ENCODE data around the gene INO80. TPM values are rescaled to one million over a fixed set of nuclear protein-coding genes. Genes with fewer than 3 reads are reported as not detected.

Gene INO80
- total RNA-seq, 1 experiment from 2014 or later = 27.3 TPM

GRCh38 chr15:41018534-41018933, 97.5 kb downstream of the INO80 start:
- Histone ChIP-seq H3K27me3 (replicated peaks; ENCODE audit: insufficient read depth, low read depth, low read length, poor library complexity) (no peaks in the 10 kb centered on the region), H3K4me1 (ENCODE audit: insufficient read depth, low read length, poor library complexity, severe bottlenecking) (peaks cover 50% of the 10 kb centered on the region), H3K9me3 (ENCODE audit: low read depth, low read length, poor library complexity, severe bottlenecking) (no peaks in the 10 kb centered on the region), H3K36me3 (ENCODE audit: insufficient read depth, low read length, poor library complexity, severe bottlenecking) (peaks cover 30% of the 10 kb centered on the region), H3K4me3 (ENCODE audit: low read depth, low read length, poor library complexity, severe bottlenecking) (no peak overlapping the region), H3K27ac (ENCODE audit: low read depth, low read length, poor library complexity, severe bottlenecking) (no peak overlapping the region)
- ChIA-PET POLR2A (ENCODE audit: low non-redundant PET) (no interaction called here), CTCF (interaction anchor here (1.8 kb wide), 1 partner anchor 114 kb away, joined by 13 read pairs; no protein-coding TSS in a partner anchor)
- intact Hi-C loops (cut with micrococcal nuclease; ENCODE audit: unreplicated experiment) = loop anchor here (5.0 kb wide), 1 partner anchor 164 kb away; no protein-coding TSS in a partner anchor
- DNase-seq (ENCODE audit: low spot score) = peak; percentile 40
- BruUV-seq (replicated peaks) = no TSS peak
- TF ChIP-seq CTCF (conservative IDR thresholded peaks at IDR 0.05; ENCODE audit: low read depth, low read length) (peak; percentile 49), EZH2 (IDR thresholded peaks at IDR 0.05; ENCODE audit: borderline replicate concordance, low read depth, low read length, poor library complexity, severe bottlenecking) (no peak)

- peak; percentile 75 for DNase-seq (ENCODE audit: low spot score)
- intact Hi-C loops (cut with micrococcal nuclease; ENCODE audit: unreplicated experiment) = loop anchor here (5.0 kb wide), 1 partner anchor 165 kb away; no protein-coding TSS in a partner anchor
- Histone ChIP-seq H3K9me3 (ENCODE audit: low read depth, low read length, poor library complexity, severe bottlenecking) (no peaks in the 10 kb centered on the region), H3K4me1 (ENCODE audit: insufficient read depth, low read length, poor library complexity, severe bottlenecking) (peaks cover 63% of the 10 kb centered on the region), H3K4me3 (ENCODE audit: low read depth, low read length, poor library complexity, severe bottlenecking) (no peak overlapping the region), H3K36me3 (ENCODE audit: insufficient read depth, low read length, poor library complexity, severe bottlenecking) (peaks cover 30% of the 10 kb centered on the region), H3K27ac (ENCODE audit: low read depth, low read length, poor library complexity, severe bottlenecking) (peak overlapping the region; percentile 48), H3K27me3 (replicated peaks; ENCODE audit: insufficient read depth, low read depth, low read length, poor library complexity) (no peaks in the 10 kb centered on the region)
- no TSS peak for BruUV-seq (replicated peaks)
- ChIA-PET CTCF (interaction anchor here (0.6 kb wide), 1 partner anchor 31 kb away, joined by 6 read pairs; no protein-coding TSS in a partner anchor), POLR2A (ENCODE audit: low non-redundant PET) (no interaction called here)
- TF ChIP-seq EZH2 (IDR thresholded peaks at IDR 0.05; ENCODE audit: borderline replicate concordance, low read depth, low read length, poor library complexity, severe bottlenecking) (no peak), CTCF (conservative IDR thresholded peaks at IDR 0.05; ENCODE audit: low read depth, low read length) (no peak)
Measured at GRCh38 chr15:41017066-41017735, 98.9 kb downstream of the INO80 start.

GRCh38 chr15:41013691-41014414, 102.2 kb downstream of the INO80 start:
- no peak overlapping the region for H3K27ac ChIP-seq (ENCODE audit: low read depth, low read length, poor library complexity, severe bottlenecking)
- no peaks in the 10 kb centered on the region for H3K9me3 ChIP-seq (ENCODE audit: low read depth, low read length, poor library complexity, severe bottlenecking)
- intact Hi-C loops (cut with micrococcal nuclease; ENCODE audit: unreplicated experiment) = no loop called here
- TF ChIP-seq CTCF (conservative IDR thresholded peaks at IDR 0.05; ENCODE audit: low read depth, low read length) = no peak
- TF ChIP-seq EZH2 (IDR thresholded peaks at IDR 0.05; ENCODE audit: borderline replicate concordance, low read depth, low read length, poor library complexity, severe bottlenecking) = no peak
- DNase-seq (ENCODE audit: low spot score) = peak; percentile 54
- peaks cover 21% of the 10 kb centered on the region for H3K36me3 ChIP-seq (ENCODE audit: insufficient read depth, low read length, poor library complexity, severe bottlenecking)
- BruUV-seq (replicated peaks) = no TSS peak
- CTCF ChIA-PET = no interaction called here
- H3K4me3 ChIP-seq (ENCODE audit: low read depth, low read length, poor library complexity, severe bottlenecking) = no peak overlapping the region
- H3K27me3 ChIP-seq (replicated peaks; ENCODE audit: insufficient read depth, low read depth, low read length, poor library complexity) = no peaks in the 10 kb centered on the region
- H3K4me1 ChIP-seq (ENCODE audit: insufficient read depth, low read length, poor library complexity, severe bottlenecking) = peaks cover 73% of the 10 kb centered on the region
- POLR2A ChIA-PET (ENCODE audit: low non-redundant PET) = no interaction called here

All from A673 (cell line).